ENCODE measurements around the gene LSM4. TPM values are rescaled to one million over a fixed set of nuclear protein-coding genes. Genes with fewer than 3 reads are reported as not detected.

Gene LSM4
- total and polyA plus RNA-seq, 2 of the 13 experiments (the other 11 are each of a cell fraction or from before 2014, with no cell fraction given): 65.8 to 166 TPM

GRCh38 chr19:18328340-18329034, 5.6 kb upstream of the LSM4 start (continued):
- TF ChIP-seq KAT8 (CRISPR knock-in tag; IDR thresholded peaks at IDR 0.05) (0 out of 2 replicates have a peak, but pooled peaks have one; percentile 32), MAFK (conservative IDR thresholded peaks at IDR 0.05 in 1 of 2, IDR thresholded peaks at IDR 0.05 in 1 of 2; ENCODE audit: low read length in 2 of 2) (peak; percentile 56 to 62), ZNF770 (CRISPR knock-in tag; IDR thresholded peaks at IDR 0.05) (no peak), YEATS2 (CRISPR knock-in tag; IDR thresholded peaks at IDR 0.05; ENCODE audit: borderline replicate concordance) (peak; percentile 29; the same call in 1 of the 2 replicates), LCORL (IDR thresholded peaks at IDR 0.05) (no peak), LCORL (CRISPR knock-in tag; IDR thresholded peaks at IDR 0.05) (no peak), ZFP91 (CRISPR knock-in tag; IDR thresholded peaks at IDR 0.05; ENCODE audit: borderline replicate concordance) (peak; percentile 97), ZNF572 (CRISPR knock-in tag; IDR thresholded peaks at IDR 0.05) (no peak), ZNF362 (CRISPR knock-in tag; IDR thresholded peaks at IDR 0.05; ENCODE audit: borderline replicate concordance) (peak; percentile 44; the same call in 1 of the 2 replicates), KLF15 (CRISPR knock-in tag; IDR thresholded peaks at IDR 0.05; ENCODE audit: borderline replicate concordance) (no peak), ZNF772 (CRISPR knock-in tag; IDR thresholded peaks at IDR 0.05) (no peak), ZNF749 (CRISPR knock-in tag; IDR thresholded peaks at IDR 0.05; ENCODE audit: borderline replicate concordance) (no peak), ZNF850 (CRISPR knock-in tag; conservative IDR thresholded peaks at IDR 0.05) (no peak), MEF2D (CRISPR knock-in tag; IDR thresholded peaks at IDR 0.05) (peak; percentile 26; the same call in 1 of the 2 replicates), ZBTB33 (CRISPR knock-in tag; IDR thresholded peaks at IDR 0.05) (no peak), HMGXB4 (CRISPR knock-in tag; IDR thresholded peaks at IDR 0.05; ENCODE audit: borderline replicate concordance in 1 of 2, low read depth in 1 of 2) (no peak), ZFX (CRISPR knock-in tag; IDR thresholded peaks at IDR 0.05; ENCODE audit: low read depth) (no peak)
- TF ChIP-seq, protein P1, sequence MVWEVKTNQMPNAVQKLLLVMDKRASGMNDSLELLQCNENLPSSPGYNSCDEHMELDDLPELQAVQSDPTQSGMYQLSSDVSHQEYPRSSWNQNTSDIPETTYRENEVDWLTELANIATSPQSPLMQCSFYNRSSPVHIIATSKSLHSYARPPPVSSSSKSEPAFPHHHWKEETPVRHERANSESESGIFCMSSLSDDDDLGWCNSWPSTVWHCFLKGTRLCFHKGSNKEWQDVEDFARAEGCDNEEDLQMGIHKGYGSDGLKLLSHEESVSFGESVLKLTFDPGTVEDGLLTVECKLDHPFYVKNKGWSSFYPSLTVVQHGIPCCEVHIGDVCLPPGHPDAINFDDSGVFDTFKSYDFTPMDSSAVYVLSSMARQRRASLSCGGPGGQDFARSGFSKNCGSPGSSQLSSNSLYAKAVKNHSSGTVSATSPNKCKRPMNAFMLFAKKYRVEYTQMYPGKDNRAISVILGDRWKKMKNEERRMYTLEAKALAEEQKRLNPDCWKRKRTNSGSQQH (CRISPR knock-in tag; IDR thresholded peaks at IDR 0.05; ENCODE audit: low read depth): no peak
